Liver (tissue), 9 donors: ENCODE data around the gene PRMT7. TPM values are rescaled to one million over a fixed set of nuclear protein-coding genes. Genes with fewer than 3 reads are reported as not detected.

Experiments used
- DNase-seq: peaks from one replicate; pipeline ENCODE4 v3.0.0-alpha.2; 2017; ENCODE audit warnings: low spot score
- H3K27ac ChIP-seq, 2 donors: one replicate each; pipeline ENCODE4 v1.7.0; 2013; ENCODE audit warnings: inconsistent platforms in 2 of 2, low read length in 2 of 2, control low read depth in 1 of 2, low read depth in 1 of 2, mild to moderate bottlenecking in 1 of 2
- H3K27me3 ChIP-seq, 4 donors: one replicate each; pipeline versions ENCODE4 v1.6.1 to v1.7.0; 2013; ENCODE audit warnings: low read length in 3 of 4, inconsistent platforms in 1 of 4, mild to moderate bottlenecking in 1 of 4, moderate library complexity in 1 of 4; ENCODE audit not compliant: control insufficient read depth in 4 of 4, insufficient read depth in 4 of 4
- H3K36me3 ChIP-seq, 4 donors: one replicate each; pipeline versions ENCODE4 v1.6.1 to v1.7.0; 2013; ENCODE audit warnings: low read length in 3 of 4, mild to moderate bottlenecking in 3 of 4, low read depth in 1 of 4, moderate library complexity in 1 of 4; ENCODE audit not compliant: control insufficient read depth in 4 of 4, insufficient read depth in 3 of 4
- H3K4me1 ChIP-seq, 4 donors: one replicate each; pipeline versions ENCODE4 v1.6.1 to v1.7.0; 2013; ENCODE audit warnings: low read length in 3 of 4, mild to moderate bottlenecking in 3 of 4, moderate library complexity in 1 of 4; ENCODE audit not compliant: control insufficient read depth in 4 of 4, insufficient read depth in 4 of 4
- H3K4me3 ChIP-seq, 3 donors: one replicate each; pipeline versions ENCODE4 v1.6.1 to v1.7.0; 2013; ENCODE audit warnings: low read length in 3 of 3, control low read depth in 1 of 3, low read depth in 1 of 3, mild to moderate bottlenecking in 1 of 3
- H3K9ac ChIP-seq, 2 donors: one replicate each; pipeline ENCODE4 v1.7.0; 2013; ENCODE audit warnings: low read length in 2 of 2, mild to moderate bottlenecking in 2 of 2, moderate library complexity in 2 of 2, control low read depth in 1 of 2, low read depth in 1 of 2
- H3K9me3 ChIP-seq, 4 donors: one replicate each; pipeline versions ENCODE4 v1.6.1 to v1.7.0; 2013; ENCODE audit warnings: low read length in 3 of 4; ENCODE audit not compliant: control insufficient read depth in 4 of 4
- ATF3 ChIP-seq: IDR thresholded peaks from 2 replicates; pipeline ENCODE4 v1.6.1; 2016; ENCODE audit warnings: antibody characterized with exemption
- CTCF ChIP-seq: fragments of 150-350 bp; IDR thresholded peaks from 2 replicates; pipeline ENCODE4 v1.5.1; 2017; ENCODE audit warnings: improper control_type of control experiment, low read depth, low read length; ENCODE audit not compliant: missing input control
- EGR1 ChIP-seq, 2 donors: IDR thresholded peaks; 2 replicates each; pipeline ENCODE4 v1.6.1; 2016 to 2018; ENCODE audit warnings: antibody characterized with exemption in 2 of 2, low read depth in 2 of 2
- FOXA1 ChIP-seq: IDR thresholded peaks from 2 replicates; pipeline ENCODE4 v1.6.1; 2016; ENCODE audit warnings: antibody characterized with exemption
- FOXA2 ChIP-seq: IDR thresholded peaks from 2 replicates; pipeline ENCODE4 v1.6.1; 2016; ENCODE audit warnings: antibody characterized with exemption
- GABPA ChIP-seq, 2 donors: IDR thresholded peaks in 1 of 2; conservative IDR thresholded peaks in 1 of 2; 2 replicates each; pipeline ENCODE4 v1.6.1; 2016; ENCODE audit warnings: antibody characterized with exemption in 2 of 2, mild to moderate bottlenecking in 1 of 2, moderate library complexity in 1 of 2
- HNF4A ChIP-seq, 2 donors: conservative IDR thresholded peaks; 2 replicates each; pipeline ENCODE4 v1.6.1; 2016; ENCODE audit warnings: antibody characterized with exemption in 2 of 2, mild to moderate bottlenecking in 2 of 2
- HNF4G ChIP-seq: IDR thresholded peaks from 2 replicates; pipeline ENCODE4 v1.6.1; 2016; ENCODE audit warnings: antibody characterized with exemption
- JUND ChIP-seq, 2 donors: IDR thresholded peaks; 2 replicates each; pipeline ENCODE4 v1.6.1; 2016; ENCODE audit warnings: antibody characterized with exemption in 2 of 2
- MAX ChIP-seq: IDR thresholded peaks from 2 replicates; pipeline ENCODE4 v1.6.1; 2016; ENCODE audit warnings: antibody characterized with exemption
- NR2F2 ChIP-seq: IDR thresholded peaks from 2 replicates; pipeline ENCODE4 v1.6.1; 2016; ENCODE audit warnings: antibody characterized with exemption
- RAD21 ChIP-seq, 2 donors: IDR thresholded peaks; 2 replicates each; pipeline ENCODE4 v1.6.1; 2016; ENCODE audit warnings: antibody characterized with exemption in 2 of 2, mild to moderate bottlenecking in 2 of 2
- REST ChIP-seq: IDR thresholded peaks from 2 replicates; pipeline ENCODE4 v1.6.1; 2016; ENCODE audit warnings: antibody characterized with exemption, mild to moderate bottlenecking
- RXRA ChIP-seq, 2 donors: IDR thresholded peaks; 2 replicates each; pipeline ENCODE4 v1.6.1; 2017 to 2018; ENCODE audit warnings: antibody characterized with exemption in 2 of 2, mild to moderate bottlenecking in 1 of 2
- SP1 ChIP-seq: IDR thresholded peaks from 2 replicates; pipeline ENCODE4 v1.6.1; 2018; ENCODE audit warnings: antibody characterized with exemption, mild to moderate bottlenecking
- TAF1 ChIP-seq: conservative IDR thresholded peaks from 2 replicates; pipeline ENCODE4 v1.6.1; 2016; ENCODE audit warnings: antibody characterized with exemption, mild to moderate bottlenecking
- YY1 ChIP-seq: IDR thresholded peaks from 2 replicates; pipeline ENCODE4 v1.6.1; 2016; ENCODE audit warnings: antibody characterized with exemption, mild to moderate bottlenecking
- ZBTB33 ChIP-seq: IDR thresholded peaks from 2 replicates; pipeline ENCODE4 v1.6.1; 2016; ENCODE audit warnings: antibody characterized with exemption
- WGBS: extraction: QIAGEN DNeasy Blood & Tissue Kit; methylation state at CpG from one replicate; pipeline ENCODE4 v1.1.7; 2013; 5-methylcytosine and 5-hydroxymethylcytosine counted together
- polyA plus RNA-seq, 2 donors: library from polyadenylated mRNA; stranded (reverse) in 1 of 2; unstranded in 1 of 2; fragments of 200-250 nt in 1 of 2; fragments of >200 nt in 1 of 2; fragmentation: Nextera tagmentation in 1 of 2; extraction: Ambion mirVana in 1 of 2; gene quantifications; one replicate each; pipeline versions ENCODE4 v1.2.1 to v1.2.3, GENCODE V29; 2013 to 2015
- total RNA-seq, 2 donors: library from RNA; depleted of rRNA; stranded (reverse); fragments of >200 nt; gene quantifications; one replicate each; pipeline ENCODE4 v1.2.3, GENCODE V29; 2014
- donor health status: healthy.
- donor health status: healthy.
- donor health status: healthy.
- donor health status: healthy.
- donor health status: healthy.

PRMT7 gene
- total and polyA plus RNA-seq, 4 donors = 10.7 to 31.5 (median 17.5) TPM

GRCh38 chr16:68297908-68298307 is 12.9 kb upstream of the PRMT7 start:
- no peak overlapping the region for H3K27ac ChIP-seq
- no peak for TF ChIP-seq ATF3
- TF ChIP-seq RXRA (IDR thresholded peaks at IDR 0.05) = no peak
- TF ChIP-seq FOXA1 = no peak
- TF ChIP-seq EGR1 (IDR thresholded peaks at IDR 0.05; ENCODE audit: low read depth in 2 of 2) = no peak
- no peak for TF ChIP-seq RAD21 (IDR thresholded peaks at IDR 0.05)
- TF ChIP-seq REST = no peak
- TF ChIP-seq SP1 = no peak
- no peak for TF ChIP-seq TAF1
- TF ChIP-seq ZBTB33 = no peak
- no peak for TF ChIP-seq HNF4G
- TF ChIP-seq NR2F2 = no peak
- TF ChIP-seq HNF4A (conservative IDR thresholded peaks at IDR 0.05) = no peak
- TF ChIP-seq YY1 = no peak
- no peak for TF ChIP-seq FOXA2
- TF ChIP-seq GABPA (IDR thresholded peaks at IDR 0.05 in 1 of 2, conservative IDR thresholded peaks at IDR 0.05 in 1 of 2) = no peak
- no peak for TF ChIP-seq JUND (IDR thresholded peaks at IDR 0.05)
- no peak for TF ChIP-seq MAX
- TF ChIP-seq CTCF = no peak
- H3K4me3 ChIP-seq = no peak overlapping the region
- H3K9ac ChIP-seq = no peak overlapping the region
- 66% methylated on average over 3 of the region's 3 CpGs for WGBS
- H3K36me3 ChIP-seq = peaks cover 0 to 43% (median 34%) of the 10 kb centered on the region in 4 donors
- no peaks in the 10 kb centered on the region for H3K4me1 ChIP-seq
- no peaks in the 10 kb centered on the region for H3K9me3 ChIP-seq
- DNase-seq = no peak
- no peaks in the 10 kb centered on the region for H3K27me3 ChIP-seq
